H9 (cell line): ENCODE results near the gene PDZD7. TPM values are rescaled to one million over a fixed set of nuclear protein-coding genes. Genes with fewer than 3 reads are reported as not detected.

Source experiments
- DNase-seq: peaks from one replicate; pipeline ENCODE4 v3.0.0-alpha.2; 2017
- H2AFZ ChIP-seq: one replicate; pipeline ENCODE4 v1.6.1; 2013; ENCODE audit warnings: mild to moderate bottlenecking, low read length, control low read depth, moderate library complexity
- H2AK5ac ChIP-seq: 2 replicates; pipeline ENCODE4 v1.6.1; 2013; ENCODE audit warnings: low read length, control low read depth, mixed read lengths; ENCODE audit not compliant: insufficient read length
- H2BK120ac ChIP-seq: one replicate; pipeline ENCODE4 v1.6.1; 2013; ENCODE audit warnings: low read depth, mild to moderate bottlenecking, low read length, control low read depth, inconsistent platforms; ENCODE audit not compliant: poor library complexity, severe bottlenecking
- H2BK12ac ChIP-seq: 2 replicates; pipeline ENCODE4 v1.6.1; 2013; ENCODE audit warnings: low read length, control low read depth, mixed read lengths, low read depth; ENCODE audit not compliant: insufficient read length
- H2BK15ac ChIP-seq: 2 replicates; pipeline ENCODE4 v1.6.1; 2013; ENCODE audit warnings: low read depth, low read length, control low read depth
- H2BK20ac ChIP-seq: one replicate; pipeline ENCODE4 v1.6.1; 2013; ENCODE audit warnings: low read depth, mild to moderate bottlenecking, low read length, control low read depth, inconsistent platforms; ENCODE audit not compliant: poor library complexity, severe bottlenecking
- H2BK5ac ChIP-seq: 2 replicates; pipeline ENCODE4 v1.6.1; 2013; ENCODE audit warnings: low read length, control low read depth, mixed read lengths; ENCODE audit not compliant: insufficient read length
- H3K14ac ChIP-seq: 2 replicates; pipeline ENCODE4 v1.6.1; 2013; ENCODE audit warnings: low read length, control low read depth; ENCODE audit not compliant: insufficient read depth
- H3K18ac ChIP-seq: 2 replicates; pipeline ENCODE4 v1.6.1; 2013; ENCODE audit warnings: low read depth, mild to moderate bottlenecking, mixed read lengths, low read length, control low read depth; ENCODE audit not compliant: insufficient read length
- H3K23ac ChIP-seq: 2 replicates; pipeline ENCODE4 v1.6.1; 2013; ENCODE audit warnings: low read length, control low read depth, mixed read lengths, low read depth; ENCODE audit not compliant: insufficient read length
- H3K23me2 ChIP-seq: 2 replicates; pipeline ENCODE4 v1.6.1; 2013; ENCODE audit warnings: low read depth, mild to moderate bottlenecking, mixed read lengths, low read length, control low read depth; ENCODE audit not compliant: insufficient read length, poor library complexity, severe bottlenecking
- H3K27ac ChIP-seq: 2 replicates; pipeline ENCODE4 v1.5.1; 2013; ENCODE audit warnings: low read length, control low read depth, mixed read lengths, low read depth; ENCODE audit not compliant: insufficient read length
- H3K27me3 ChIP-seq: 2 replicates; pipeline ENCODE4 v1.6.1; 2013; ENCODE audit warnings: low read length, control low read depth, inconsistent platforms; ENCODE audit not compliant: insufficient read depth
- H3K4ac ChIP-seq: 2 replicates; pipeline ENCODE4 v1.6.1; 2013; ENCODE audit warnings: low read depth, mild to moderate bottlenecking, control low read depth, inconsistent platforms, low read length, moderate library complexity
- H3K4me1 ChIP-seq: 2 replicates; pipeline ENCODE4 v1.6.1; 2013; ENCODE audit warnings: low read length, control low read depth, inconsistent platforms; ENCODE audit not compliant: insufficient read depth
- H3K4me2 ChIP-seq: 2 replicates; pipeline ENCODE4 v1.6.1; 2013; ENCODE audit warnings: low read length, control low read depth, mixed read lengths; ENCODE audit not compliant: insufficient read length, insufficient read depth
- H3K56ac ChIP-seq: 2 replicates; pipeline ENCODE4 v1.6.1; 2013; ENCODE audit warnings: low read depth, mild to moderate bottlenecking, mixed read lengths, low read length, control low read depth; ENCODE audit not compliant: insufficient read length
- H3K79me1 ChIP-seq: 2 replicates; pipeline ENCODE4 v1.6.1; 2013; ENCODE audit warnings: low read depth, mild to moderate bottlenecking, moderate library complexity, low read length, control low read depth, inconsistent platforms; ENCODE audit not compliant: insufficient read depth, poor library complexity, severe bottlenecking
- H3K79me2 ChIP-seq: 2 replicates; pipeline ENCODE4 v1.6.1; 2013; ENCODE audit warnings: low read length, control low read depth, inconsistent platforms; ENCODE audit not compliant: insufficient read depth
- H3K9ac ChIP-seq: 2 replicates; pipeline ENCODE4 v1.6.1; 2013; ENCODE audit warnings: low read length, control low read depth, mixed read lengths; ENCODE audit not compliant: insufficient read length; ENCODE audit errors: extremely low read depth
- H3K9me3 ChIP-seq: one replicate; pipeline ENCODE4 v1.6.1; 2013; ENCODE audit warnings: low read depth, low read length, inconsistent platforms; ENCODE audit not compliant: control insufficient read depth
- H3T11ph ChIP-seq: one replicate; pipeline ENCODE4 v1.6.1; 2013; ENCODE audit warnings: mild to moderate bottlenecking, low read length, control low read depth, inconsistent platforms
- H4K20me1 ChIP-seq: one replicate; pipeline ENCODE4 v1.6.1; 2013; ENCODE audit not compliant: control insufficient read depth, insufficient read length, insufficient read depth
- H4K5ac ChIP-seq: 2 replicates; pipeline ENCODE4 v1.6.1; 2013; ENCODE audit warnings: low read depth, mild to moderate bottlenecking, mixed read lengths, low read length, control low read depth; ENCODE audit not compliant: insufficient read length
- H4K8ac ChIP-seq: replicated peaks from 2 replicates; pipeline ENCODE4 v1.6.1; 2013; ENCODE audit warnings: low read length, control low read depth, mixed read lengths, low read depth; ENCODE audit not compliant: insufficient read length
- H4K91ac ChIP-seq: 2 replicates; pipeline ENCODE4 v1.6.1; 2013; ENCODE audit warnings: low read depth, mild to moderate bottlenecking, moderate library complexity, mixed read lengths, low read length, control low read depth; ENCODE audit not compliant: insufficient read length
- H3K27ac Mint-ChIP-seq, 3 experiments: 2 replicates in 2 of 3; 3 replicates in 1 of 3; pipeline ENCODE4 v1.8.0; 2020 to 2021; ENCODE audit warnings: mixed read lengths in 3 of 3, mild to moderate bottlenecking in 1 of 3, moderate library complexity in 1 of 3
- H3K27me3 Mint-ChIP-seq: 2 replicates; pipeline ENCODE4 v1.8.0; 2021; ENCODE audit warnings: low read depth, mild to moderate bottlenecking, moderate library complexity, mixed read lengths
- H3K36me3 Mint-ChIP-seq, 3 experiments: 2 replicates in 2 of 3; 3 replicates in 1 of 3; pipeline ENCODE4 v1.8.0; 2020 to 2021; ENCODE audit warnings: low read depth in 3 of 3, mixed read lengths in 3 of 3; ENCODE audit not compliant: insufficient read depth in 1 of 3
- H3K4me1 Mint-ChIP-seq, 2 experiments: 2 replicates each; pipeline ENCODE4 v1.8.0; 2020; ENCODE audit warnings: mixed read lengths in 2 of 2
- H3K4me3 Mint-ChIP-seq, 2 experiments: 2 replicates in 1 of 2; 3 replicates in 1 of 2; pipeline ENCODE4 v1.8.0; 2020 to 2021; ENCODE audit warnings: mild to moderate bottlenecking in 2 of 2, mixed read lengths in 2 of 2, moderate library complexity in 1 of 2
- H3K9me3 Mint-ChIP-seq, 2 experiments: 2 replicates in 1 of 2; 3 replicates in 1 of 2; pipeline ENCODE4 v1.8.0; 2020; ENCODE audit warnings: mild to moderate bottlenecking in 2 of 2, mixed read lengths in 2 of 2, moderate library complexity in 1 of 2
- WGBS: extraction: QIAGEN DNeasy Blood & Tissue Kit; methylation state at CpG from one replicate; pipeline ENCODE4 v1.1.7; 2013; ENCODE audit warnings: missing lambda C conversion rate, low lambda C conversion rate, mixed read lengths; ENCODE audit not compliant: insufficient read length; ENCODE audit errors: extremely low coverage; 5-methylcytosine and 5-hydroxymethylcytosine counted together
- total RNA-seq: library from RNA; stranded (reverse); gene quantifications from 2 replicates; pipeline ENCODE4 v1.2.1, GENCODE V29; 2021
- TF ChIP-seq, protein P1 (sequence below): fragments of 200-600 bp; sonication (generic); conservative IDR thresholded peaks from 3 replicates; pipeline ENCODE4 v1.8.0; 2021; ENCODE audit warnings: antibody characterized with exemption, mild to moderate bottlenecking

Gene PDZD7
- total RNA-seq, 1 experiment from 2014 or later = 2.0 TPM

DNA sequence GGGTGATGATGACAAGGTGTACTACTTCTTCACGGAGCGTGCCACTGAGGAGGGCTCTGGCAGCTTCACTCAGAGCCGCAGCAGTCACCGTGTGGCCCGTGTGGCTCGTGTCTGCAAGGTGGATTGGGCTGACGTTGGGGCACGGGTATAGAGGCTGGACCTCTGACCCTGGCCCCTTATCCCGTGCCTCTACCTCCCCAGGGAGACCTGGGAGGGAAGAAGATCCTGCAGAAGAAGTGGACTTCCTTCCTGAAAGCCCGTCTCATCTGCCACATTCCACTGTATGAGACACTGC is 52.1 kb downstream of the PDZD7 start:
- Histone ChIP-seq H3K9me3 (no peaks in the 10 kb centered on the region), H3K14ac (no peak overlapping the region), H3K79me1 (no peaks in the 10 kb centered on the region), H3K27ac (no peak overlapping the region), H3K18ac (no peak overlapping the region), H2BK12ac (no peak overlapping the region), H3K9ac (no peak overlapping the region), H4K8ac (no peak overlapping the region), H2AFZ (no peak overlapping the region), H3T11ph (no peak overlapping the region), H4K91ac (no peak overlapping the region), H3K4ac (no peak overlapping the region), H2BK5ac (no peak overlapping the region), H2BK20ac (no peak overlapping the region), H2BK15ac (no peak overlapping the region), H3K27me3 (no peaks in the 10 kb centered on the region), H3K23me2 (no peaks in the 10 kb centered on the region), H3K23ac (no peak overlapping the region), H3K79me2 (no peaks in the 10 kb centered on the region), H2BK120ac (no peak overlapping the region), H2AK5ac (no peak overlapping the region), H3K56ac (no peak overlapping the region), H3K4me2 (no peak overlapping the region), H3K4me1 (no peaks in the 10 kb centered on the region), H4K20me1 (no peaks in the 10 kb centered on the region), H4K5ac (no peak overlapping the region)
- H3K36me3 Mint-ChIP-seq = peaks cover 3 to 24% (median 21%) of the 10 kb centered on the region in 3 experiments; a peak in 6 of 7 replicates
- WGBS = no CpG with 5 or more reads among the region's 10 CpGs
- no peak overlapping the region for H3K27ac Mint-ChIP-seq
- no peak overlapping the region for H3K4me3 Mint-ChIP-seq
- H3K4me1 Mint-ChIP-seq = no peaks in the 10 kb centered on the region
- TF ChIP-seq, protein P1, sequence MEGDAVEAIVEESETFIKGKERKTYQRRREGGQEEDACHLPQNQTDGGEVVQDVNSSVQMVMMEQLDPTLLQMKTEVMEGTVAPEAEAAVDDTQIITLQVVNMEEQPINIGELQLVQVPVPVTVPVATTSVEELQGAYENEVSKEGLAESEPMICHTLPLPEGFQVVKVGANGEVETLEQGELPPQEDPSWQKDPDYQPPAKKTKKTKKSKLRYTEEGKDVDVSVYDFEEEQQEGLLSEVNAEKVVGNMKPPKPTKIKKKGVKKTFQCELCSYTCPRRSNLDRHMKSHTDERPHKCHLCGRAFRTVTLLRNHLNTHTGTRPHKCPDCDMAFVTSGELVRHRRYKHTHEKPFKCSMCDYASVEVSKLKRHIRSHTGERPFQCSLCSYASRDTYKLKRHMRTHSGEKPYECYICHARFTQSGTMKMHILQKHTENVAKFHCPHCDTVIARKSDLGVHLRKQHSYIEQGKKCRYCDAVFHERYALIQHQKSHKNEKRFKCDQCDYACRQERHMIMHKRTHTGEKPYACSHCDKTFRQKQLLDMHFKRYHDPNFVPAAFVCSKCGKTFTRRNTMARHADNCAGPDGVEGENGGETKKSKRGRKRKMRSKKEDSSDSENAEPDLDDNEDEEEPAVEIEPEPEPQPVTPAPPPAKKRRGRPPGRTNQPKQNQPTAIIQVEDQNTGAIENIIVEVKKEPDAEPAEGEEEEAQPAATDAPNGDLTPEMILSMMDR = no peak
- H3K9me3 Mint-ChIP-seq = no peaks in the 10 kb centered on the region; a peak in 1 of 5 replicates
- H3K27me3 Mint-ChIP-seq = no peaks in the 10 kb centered on the region; the same call in 1 of the 2 replicates
- DNase-seq = no peak
